ENCODE measurements around the gene RFFL. TPM values are rescaled to one million over a fixed set of nuclear protein-coding genes. Genes with fewer than 3 reads are reported as not detected.

The RFFL gene
- total RNA-seq, 2 experiments from 2014 or later, result 11.3 to 12.0 TPM

GRCh38 chr17:35025541-35025940, 38.0 kb downstream of the RFFL start:
- Mint-ChIP-seq H3K4me1 (ENCODE audit: low read depth) (peaks cover 45% of the 10 kb centered on the region), H3K36me3 (ENCODE audit: low read depth) (peaks cover 1% of the 10 kb centered on the region), H3K27me3 (no peaks in the 10 kb centered on the region), H3K9me3 (no peaks in the 10 kb centered on the region), H3K4me3 (no peak overlapping the region), H3K27ac (no peak overlapping the region)
- DNase-seq (no peak), ATAC-seq (no peak)
- intact Hi-C loops (cut with micrococcal nuclease), result no loop called here
- POLR2A ChIA-PET, result interaction anchor here (0.7 to 1.5 kb wide), 4 partner anchors 9 to 45 kb away, joined by 3 to 4 read pairs (median 3); partner anchors contain the start of gene LIG3
- no peak for TF ChIP-seq CTCF (IDR thresholded peaks at IDR 0.05)
- CTCF ChIA-PET, result interaction anchor here (1.0 to 1.4 kb wide), 6 partner anchors 28 to 722 kb away, joined by 3 to 5 read pairs (median 3); partner anchors contain the start of genes RAD51D and RFFL

- peaks cover 1% of the 10 kb centered on the region for H3K36me3 Mint-ChIP-seq (ENCODE audit: low read depth)
- POLR2A ChIA-PET, result interaction anchor here (0.6 to 2.6 kb wide), 15 partner anchors 8 to 66 kb away, joined by 3 to 16 read pairs (median 5); partner anchors contain the start of genes LIG3 and RFFL
Observed at GRCh38 chr17:35023538-35023937, 40.0 kb downstream of the RFFL start.

DNA sequence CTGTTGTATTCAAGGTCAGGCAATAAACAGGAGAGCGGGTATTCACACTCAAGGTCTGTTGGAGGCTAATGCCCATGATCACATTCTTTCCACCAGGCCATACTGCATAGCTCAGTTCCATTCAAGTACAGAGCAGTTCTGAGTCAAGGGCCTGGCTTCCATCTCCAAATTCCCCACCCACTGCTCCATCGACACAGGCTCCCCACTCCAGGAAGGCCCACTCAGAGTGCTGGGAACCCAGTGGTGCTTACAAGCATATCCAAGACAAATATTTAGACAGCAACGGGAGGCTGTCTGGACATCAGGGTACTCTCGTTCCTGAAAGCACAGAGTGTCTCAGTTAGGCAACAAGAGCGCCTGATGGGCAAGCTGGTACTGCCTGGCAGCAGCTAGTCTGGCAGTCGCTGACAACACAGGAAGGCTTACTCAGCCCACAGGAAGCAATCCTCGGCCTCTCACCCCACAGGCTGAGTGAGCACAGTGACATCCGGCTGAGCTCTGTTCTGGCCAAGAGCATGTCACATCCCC, 40.9 kb downstream of the RFFL start:
- TF ChIP-seq CTCF (IDR thresholded peaks at IDR 0.05), result no peak
- intact Hi-C loops (cut with micrococcal nuclease), result no loop called here
- Mint-ChIP-seq H3K9me3 (no peaks in the 10 kb centered on the region), H3K27ac (peak overlapping the region; percentile 99), H3K4me1 (ENCODE audit: low read depth) (peaks cover 48% of the 10 kb centered on the region), H3K27me3 (no peaks in the 10 kb centered on the region), H3K36me3 (ENCODE audit: low read depth) (peaks cover 1% of the 10 kb centered on the region), H3K4me3 (peak overlapping the region; percentile 74)
- CTCF ChIA-PET, result interaction anchor here (0.9 to 3.6 kb wide), 20 partner anchors 9 to 103 kb away, joined by 3 to 33 read pairs (median 4); partner anchors contain the start of genes RAD51D and RFFL
- ATAC-seq, result peak; percentile 100
- POLR2A ChIA-PET, result interaction anchor here (0.5 to 2.6 kb wide), 28 partner anchors 9 to 799 kb away, joined by 3 to 16 read pairs (median 4); partner anchors contain the start of genes CCT6B, LIG3, RAD51D and RFFL
- DNase-seq, result peak; percentile 88

More at GRCh38 chr17:35023538-35023937, 40.0 kb downstream of the RFFL start:
- Mint-ChIP-seq H3K27ac (peak overlapping the region; percentile 99), H3K4me3 (peak overlapping the region; percentile 74), H3K27me3 (no peaks in the 10 kb centered on the region), H3K9me3 (no peaks in the 10 kb centered on the region), H3K4me1 (ENCODE audit: low read depth) (peaks cover 51% of the 10 kb centered on the region)
- no peak for TF ChIP-seq CTCF (IDR thresholded peaks at IDR 0.05)
- intact Hi-C loops (cut with micrococcal nuclease), result no loop called here
- DNase-seq (no peak), ATAC-seq (no peak)
- CTCF ChIA-PET, result interaction anchor here (0.7 to 3.6 kb wide), 10 partner anchors 12 to 102 kb away, joined by 3 to 33 read pairs (median 4); partner anchors contain the start of gene RAD51D

DNA sequence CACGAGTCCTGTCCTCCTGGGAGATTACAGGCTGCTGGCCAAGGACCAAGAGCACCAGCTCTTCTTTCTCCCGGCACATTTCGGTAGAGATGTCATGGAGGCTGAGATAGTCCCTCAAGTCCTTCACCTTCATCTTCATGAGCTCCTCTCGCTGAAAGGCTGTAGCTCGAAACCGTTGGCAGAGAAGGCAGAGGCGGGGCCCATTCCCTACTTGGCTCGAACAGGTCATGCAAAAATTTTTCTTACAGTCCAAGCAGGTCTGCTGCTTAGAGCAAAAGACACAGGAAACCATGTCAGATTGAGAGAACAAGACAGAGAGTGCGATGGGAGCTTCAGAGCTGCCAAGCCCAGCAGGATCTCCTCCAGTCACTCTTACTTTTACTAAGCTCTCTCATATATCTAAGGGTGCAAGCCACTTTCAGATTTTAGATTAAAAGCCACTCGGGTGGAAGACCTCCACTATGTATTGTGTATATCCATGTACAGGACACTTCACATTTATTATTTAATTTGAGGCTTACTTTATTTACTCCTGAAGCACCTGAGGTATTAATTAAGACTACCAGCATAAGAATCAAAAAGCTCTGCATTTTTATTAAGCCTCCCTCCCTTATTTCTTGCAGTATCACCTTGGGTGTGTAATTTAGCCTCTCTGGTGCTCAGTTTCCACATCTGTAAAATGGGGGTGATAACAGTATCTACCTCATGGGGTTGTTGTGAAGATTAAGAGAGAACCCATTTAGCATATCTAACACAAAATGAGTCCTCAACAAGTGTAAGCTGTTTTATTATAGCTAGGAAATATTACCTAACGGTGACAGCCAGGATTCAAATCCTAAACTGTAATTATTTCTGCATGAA, 41.8 kb downstream of the RFFL start:
- DNase-seq (no peak), ATAC-seq (no peak)
- ChIA-PET POLR2A (interaction anchor here (0.5 to 2.6 kb wide), 22 partner anchors 9 to 800 kb away, joined by 3 to 16 read pairs (median 4); partner anchors contain the start of genes CCT6B, LIG3, RAD51D and RFFL), CTCF (interaction anchor here (0.9 to 3.6 kb wide), 18 partner anchors 8 to 98 kb away, joined by 3 to 33 read pairs (median 4); partner anchors contain the start of genes RAD51D and RFFL)
- no peak for TF ChIP-seq CTCF (IDR thresholded peaks at IDR 0.05)
- Mint-ChIP-seq H3K27me3 (no peaks in the 10 kb centered on the region), H3K36me3 (ENCODE audit: low read depth) (peaks cover 1% of the 10 kb centered on the region), H3K27ac (peak overlapping the region; percentile 99), H3K9me3 (no peaks in the 10 kb centered on the region), H3K4me3 (peak overlapping the region; percentile 74), H3K4me1 (ENCODE audit: low read depth) (peaks cover 48% of the 10 kb centered on the region)
- intact Hi-C loops (cut with micrococcal nuclease), result no loop called here

Measured in activated CD8-positive, alpha-beta T cell treated with anti-CD3 and anti-CD28 coated beads for 36 hours (primary cell).